Renal pelvis (tissue), 4 donors: ENCODE data around the gene PRKAG1. TPM values are rescaled to one million over a fixed set of nuclear protein-coding genes. Genes with fewer than 3 reads are reported as not detected.

Experiments
- DNase-seq: peaks from one replicate; pipeline ENCODE4 v3.0.0-alpha.2; 2013
- polyA plus RNA-seq, 3 donors: library from polyadenylated mRNA; unstranded; fragments of 120-200 nt; gene quantifications; one replicate each; pipeline ENCODE4 v1.2.1, GENCODE V29; 2013; ENCODE audit not compliant: insufficient read length in 3 of 3

Gene PRKAG1
- polyA plus RNA-seq, 3 donors = 71.6 to 87.5 (median 83.5) TPM

- no peak for DNase-seq
These were observed 31.8 kb downstream of the PRKAG1 start for GRCh38 chr12:48986720-48987291.

GRCh38 chr12:48985901-48986300, 32.7 kb downstream of the PRKAG1 start:
- no peak for DNase-seq

GRCh38 chr12:48985475-48985897, 33.1 kb downstream of the PRKAG1 start:
- DNase-seq = no peak

GRCh38 chr12:48982397-48983080, 36.0 kb downstream of the PRKAG1 start:
- DNase-seq = no peak

GRCh38 chr12:48981757-48982157, 36.8 kb downstream of the PRKAG1 start:
- no peak for DNase-seq

GRCh38 chr12:48980953-48981756, 37.4 kb downstream of the PRKAG1 start:
- DNase-seq = no peak

GRCh38 chr12:48980389-48980952, 38.1 kb downstream of the PRKAG1 start:
- DNase-seq = no peak

GRCh38 chr12:48979602-48980388, 38.8 kb downstream of the PRKAG1 start:
- DNase-seq = no peak

- DNase-seq = no peak
These were observed 39.6 kb downstream of the PRKAG1 start for GRCh38 chr12:48978741-48979601.

- DNase-seq = no peak
These were observed 40.3 kb downstream of the PRKAG1 start, which contains the start of gene WNT1 for GRCh38 chr12:48978291-48978740. Gene WNT1, plus strand, starts transcription at chr12:48978322. Its CDS starts 329 bp downstream, at chr12:48978651.

- no peak for DNase-seq
These were observed 41.0 kb downstream of the PRKAG1 start for GRCh38 chr12:48977290-48978281.

- no peak for DNase-seq
These were observed 44.5 kb downstream of the PRKAG1 start for GRCh38 chr12:48973941-48974673.

GRCh38 chr12:48973531-48973930, 45.0 kb downstream of the PRKAG1 start:
- DNase-seq = no peak

GRCh38 chr12:48972952-48973483, 45.6 kb downstream of the PRKAG1 start:
- no peak for DNase-seq

- no peak for DNase-seq
These were observed 46.2 kb downstream of the PRKAG1 start for GRCh38 chr12:48972213-48972951.

GRCh38 chr12:48970702-48971334, 47.8 kb downstream of the PRKAG1 start:
- DNase-seq = no peak
